ENCODE measurements around the gene GLIPR1L1.

The GLIPR1L1 gene

DNA sequence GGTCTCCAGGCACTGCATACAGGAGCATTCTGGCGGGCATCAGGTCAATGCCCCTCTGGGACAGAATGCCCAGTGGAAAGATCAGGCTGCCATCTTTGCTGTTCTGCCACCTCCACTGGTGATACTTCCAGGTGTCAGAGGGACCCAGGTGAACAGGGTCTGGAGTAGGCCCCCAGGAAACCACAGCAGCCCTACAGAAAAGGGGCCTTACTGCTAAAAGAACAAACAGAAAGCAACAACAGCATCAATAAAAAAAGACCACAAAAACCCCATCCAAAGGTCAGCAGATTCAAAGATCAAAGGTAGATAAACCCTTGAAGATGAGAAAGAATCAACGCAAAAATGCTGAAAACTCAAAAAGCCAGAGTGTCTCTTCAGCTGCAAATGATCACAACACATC lies 15.9 kb downstream of the GLIPR1L1 start:
- DNase-seq, result no peak

DNA sequence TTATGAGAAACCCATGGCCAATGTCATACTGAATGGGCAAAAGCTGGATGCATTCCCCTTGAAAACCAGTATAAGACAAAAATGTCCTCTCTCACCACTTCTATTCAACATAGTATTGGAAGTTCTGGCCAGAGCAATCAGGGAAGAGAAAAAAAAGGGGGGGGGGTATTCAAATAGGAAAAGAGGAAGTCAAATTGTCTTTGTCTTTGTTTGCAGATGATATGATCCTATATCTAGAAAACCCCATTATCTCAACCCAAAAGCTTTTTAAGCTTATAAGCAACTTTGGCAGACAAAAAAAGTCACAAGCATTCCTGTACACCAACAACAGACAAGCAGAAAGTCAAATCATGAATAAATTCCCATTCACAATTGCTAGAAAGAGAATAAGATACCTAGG lies 19.5 kb downstream of the GLIPR1L1 start:
- DNase-seq, result no peak

DNA sequence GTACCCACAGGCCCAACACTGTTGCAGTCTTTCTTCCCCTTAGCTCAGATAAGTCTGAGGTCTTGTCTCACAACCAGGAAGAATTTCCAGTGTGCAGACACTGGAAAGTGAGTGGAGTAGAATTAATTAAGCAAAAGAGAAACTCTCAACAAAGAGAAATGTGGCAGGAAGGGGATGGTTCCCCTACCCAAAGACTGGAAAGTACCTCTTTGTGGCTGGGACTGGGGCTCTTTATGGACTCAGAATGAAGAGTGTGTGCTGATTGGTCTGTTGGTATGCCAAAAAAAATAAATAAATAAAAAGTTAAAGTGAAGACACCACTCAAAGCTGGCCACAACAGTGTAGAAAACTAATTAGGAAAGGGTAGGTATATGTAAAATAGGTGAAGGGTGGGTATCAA lies 26.4 kb downstream of the GLIPR1L1 start:
- DNase-seq, result no peak

DNA sequence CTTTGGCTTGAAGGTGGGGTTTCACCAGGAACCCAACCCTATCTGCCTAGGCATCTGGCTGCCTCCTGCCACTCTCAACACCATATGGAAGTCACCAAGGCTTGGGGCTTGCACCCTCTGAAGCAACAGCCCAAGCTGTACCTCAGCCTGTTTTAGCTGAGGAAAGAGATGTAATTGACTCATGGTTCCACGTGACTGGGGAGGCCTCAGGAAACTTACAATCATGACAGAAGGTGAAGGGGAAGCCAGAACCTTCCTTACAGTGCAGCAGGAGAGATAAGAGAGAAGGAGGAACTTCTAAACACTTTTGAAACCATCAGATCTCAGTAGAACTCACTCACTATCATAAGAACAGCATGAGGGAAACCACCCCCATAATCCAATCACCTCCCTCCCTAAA lies 26.9 kb downstream of the GLIPR1L1 start:
- DNase-seq, result peak; percentile 68

DNA sequence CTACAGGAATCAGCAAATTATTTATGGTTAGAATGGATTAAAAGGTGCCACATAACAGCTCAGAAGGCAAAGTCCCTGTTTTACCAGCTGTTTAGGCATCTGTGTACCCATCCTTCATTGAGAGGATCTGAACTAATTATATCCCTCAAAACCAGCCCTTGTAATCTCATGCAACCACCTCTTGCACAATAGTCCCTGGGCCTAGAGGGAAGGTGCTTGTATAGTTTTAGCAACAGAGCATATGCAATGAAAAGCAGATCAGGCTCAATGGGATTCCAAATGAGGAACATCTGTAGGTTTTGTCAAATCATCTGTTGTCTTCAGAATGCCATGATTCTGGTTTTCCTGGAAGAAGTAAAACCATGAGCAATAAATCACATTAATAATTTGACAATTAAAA lies 30.4 kb downstream of the GLIPR1L1 start:
- peak; percentile 34 for DNase-seq

DNA sequence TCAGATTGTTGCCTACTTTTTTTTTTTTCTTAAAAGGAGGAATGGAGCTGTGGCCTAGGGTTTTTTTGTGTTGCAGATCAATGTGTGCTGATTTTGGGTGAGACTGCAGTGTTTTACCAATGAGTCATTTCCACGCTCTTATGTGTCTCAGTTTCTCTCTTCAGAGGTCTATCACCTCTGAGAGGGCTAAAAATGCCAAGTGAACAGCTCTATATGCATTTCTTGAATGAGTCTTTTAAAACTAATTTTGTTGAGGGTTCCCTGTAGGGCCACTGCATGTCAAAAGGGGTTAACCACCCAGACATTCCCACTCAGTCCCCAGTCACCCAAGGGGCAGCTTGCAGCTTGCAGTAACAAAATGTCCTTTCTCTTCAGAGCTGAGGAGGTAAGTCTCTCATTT lies 32.2 kb downstream of the GLIPR1L1 start:
- DNase-seq, result no peak

DNA sequence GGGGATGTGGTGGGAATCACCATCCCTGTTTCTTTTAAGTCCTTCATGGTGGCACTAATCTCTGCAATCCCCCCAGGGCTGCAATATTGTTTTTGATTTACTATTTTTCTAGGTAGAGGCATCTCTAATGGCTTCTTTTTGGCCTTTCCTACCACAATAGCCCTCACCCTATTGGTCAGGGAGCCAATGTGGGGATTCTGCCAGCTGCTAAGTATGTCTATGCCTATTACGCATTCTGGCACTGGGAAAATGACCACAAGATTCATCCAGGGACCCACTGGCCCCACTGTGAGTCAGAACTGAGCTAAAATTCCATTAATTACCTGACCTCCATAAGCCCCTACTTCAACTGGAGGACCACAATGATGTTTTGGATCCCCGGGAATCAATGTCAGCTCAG lies 40.5 kb downstream of the GLIPR1L1 start:
- DNase-seq, result no peak

DNA sequence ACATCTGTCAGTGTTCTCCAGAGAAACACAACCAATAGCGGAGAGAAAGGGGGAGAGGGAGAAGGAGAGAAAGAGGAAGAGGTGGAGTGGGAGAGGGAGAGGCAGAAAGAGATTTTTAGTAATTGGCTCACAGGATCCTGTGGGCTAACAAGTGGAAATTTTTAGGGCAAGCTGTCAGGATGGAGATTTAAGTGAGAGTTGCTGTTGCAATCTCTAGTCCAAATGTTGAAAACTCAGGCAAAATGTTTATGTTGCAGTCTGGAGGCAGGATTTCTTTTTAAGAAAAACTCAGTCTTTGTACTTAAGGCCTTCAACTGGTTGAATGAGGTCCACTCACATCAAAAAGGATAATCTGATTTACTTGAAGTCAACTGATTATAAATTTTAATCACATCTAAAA lies 43.9 kb downstream of the GLIPR1L1 start:
- DNase-seq, result no peak

DNA sequence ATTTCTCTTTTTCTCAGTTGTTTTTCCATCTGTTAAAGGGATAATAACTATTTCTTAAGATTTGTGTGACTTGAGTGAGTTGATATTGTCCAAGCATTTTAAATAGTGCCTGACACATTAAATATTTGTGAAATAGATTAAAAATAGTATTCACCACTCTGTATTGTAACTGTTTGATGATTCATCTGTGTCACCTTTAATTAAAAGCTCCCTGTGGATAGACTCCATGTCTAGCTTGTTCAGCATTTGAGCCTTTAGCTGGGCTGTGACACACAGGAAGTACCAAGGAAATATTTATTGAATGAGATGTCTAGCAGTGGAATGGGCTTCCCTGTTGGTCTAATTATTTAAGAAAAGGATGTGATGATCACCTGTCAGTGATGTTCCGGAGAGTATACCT lies 54.6 kb downstream of the GLIPR1L1 start:
- DNase-seq, result no peak

DNA sequence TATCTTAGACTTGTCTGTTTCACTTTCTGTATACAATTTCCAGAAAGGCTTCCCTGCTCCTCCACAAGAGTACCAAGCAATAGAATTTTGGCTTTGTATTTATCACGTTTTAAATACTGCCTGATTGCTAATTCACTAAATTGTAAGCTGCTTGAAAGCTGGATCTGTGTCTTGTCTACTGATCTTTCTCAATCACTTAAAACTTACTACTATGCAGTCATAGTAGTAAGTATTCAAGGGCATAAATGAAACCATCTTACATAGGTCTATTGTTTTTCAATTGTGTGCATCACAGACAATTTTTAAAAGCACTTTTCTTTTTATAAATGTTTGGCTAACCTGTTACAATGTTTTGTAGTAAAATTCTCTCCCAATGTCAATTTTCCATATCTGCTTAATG lies 55.2 kb downstream of the GLIPR1L1 start:
- no peak for DNase-seq

DNA sequence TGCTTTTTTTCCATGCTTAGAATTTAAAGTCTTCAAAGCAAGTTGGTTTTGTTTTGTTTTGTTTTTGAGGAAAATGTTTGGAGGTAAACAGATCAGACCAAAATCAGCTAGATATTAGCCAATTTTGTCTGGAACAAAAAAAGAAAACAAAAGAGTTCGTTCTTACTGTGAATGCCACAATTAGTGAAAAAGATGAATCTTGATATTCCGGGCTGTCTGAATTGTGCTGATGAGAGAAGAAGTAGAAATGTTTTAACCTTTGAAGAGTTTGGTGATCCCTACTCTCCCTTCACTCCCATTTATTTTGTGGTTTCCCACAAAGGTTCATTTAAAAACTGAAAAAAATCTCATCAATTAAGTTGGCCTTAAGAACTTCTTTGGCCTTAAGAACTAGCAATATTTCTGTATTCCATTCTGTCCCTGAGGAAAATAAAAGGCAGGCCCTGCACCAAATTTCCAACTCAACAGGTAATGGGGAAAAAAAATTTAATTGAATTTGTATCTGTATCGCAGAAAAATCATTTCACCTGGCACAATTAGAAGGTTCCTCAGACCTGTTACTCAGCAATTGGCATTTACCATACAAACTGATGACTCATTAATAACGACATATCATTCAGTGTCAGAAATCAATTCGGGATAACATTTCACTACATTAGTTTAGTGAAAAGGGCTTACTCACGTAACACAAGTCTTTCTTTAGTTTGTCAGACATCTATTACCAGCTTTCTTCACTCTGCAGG lies 55.9 kb downstream of the GLIPR1L1 start:
- DNase-seq, result no peak

DNA sequence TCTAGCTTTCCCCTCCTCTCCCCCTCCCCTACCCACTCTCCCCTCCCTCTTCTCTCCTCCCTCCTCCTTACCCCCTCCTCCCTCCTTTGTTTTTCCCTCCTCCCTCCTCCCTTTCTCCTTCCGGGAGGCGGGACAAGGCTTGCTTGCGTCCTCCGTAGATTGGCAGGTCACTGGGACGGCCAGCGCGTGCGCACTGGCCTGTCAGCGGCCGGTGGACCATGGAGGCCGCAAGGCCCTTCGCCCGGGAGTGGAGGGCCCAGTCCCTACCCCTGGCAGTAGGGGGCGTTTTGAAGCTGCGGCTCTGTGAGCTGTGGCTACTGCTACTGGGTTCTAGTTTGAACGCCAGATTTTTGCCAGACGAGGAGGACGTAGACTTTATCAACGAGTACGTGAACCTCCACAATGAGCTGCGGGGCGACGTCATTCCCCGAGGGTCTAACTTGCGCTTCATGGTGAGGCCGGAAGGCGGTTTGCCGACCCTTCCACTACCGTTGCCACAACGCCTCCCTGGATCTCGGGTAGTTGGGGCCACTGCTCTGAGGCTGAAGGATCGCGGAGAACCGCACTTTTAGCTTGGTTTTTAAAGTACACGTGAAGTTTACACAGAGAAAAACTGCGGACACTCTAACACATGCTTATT lies 56.5 kb downstream of the GLIPR1L1 start, which contains the start of gene GLIPR1L2:
Gene GLIPR1L2 (plus strand): TSS at position 191 of the 640 bp plus-strand sequence. CDS start 28 bp downstream, at position 219.
- DNase-seq, result peak; percentile 66

DNA sequence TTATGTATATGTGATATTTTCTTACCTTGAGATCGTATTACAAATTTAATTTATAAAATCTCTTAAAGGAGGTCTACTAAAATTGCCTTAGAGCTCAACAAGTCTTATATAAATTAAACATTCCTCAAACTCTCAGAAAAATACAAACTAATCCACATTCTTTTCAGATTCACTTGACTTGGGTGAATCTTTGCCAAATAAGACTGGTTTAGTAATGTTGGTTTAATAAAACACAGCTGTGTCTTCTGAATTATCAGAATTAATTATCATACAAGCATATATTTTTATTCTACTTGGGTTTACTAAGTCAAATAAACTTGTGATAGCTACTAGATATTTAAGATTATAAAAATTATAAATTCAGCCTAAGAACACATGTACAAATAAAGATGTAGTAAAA lies 69.8 kb downstream of the GLIPR1L1 start:
- no peak for DNase-seq

DNA sequence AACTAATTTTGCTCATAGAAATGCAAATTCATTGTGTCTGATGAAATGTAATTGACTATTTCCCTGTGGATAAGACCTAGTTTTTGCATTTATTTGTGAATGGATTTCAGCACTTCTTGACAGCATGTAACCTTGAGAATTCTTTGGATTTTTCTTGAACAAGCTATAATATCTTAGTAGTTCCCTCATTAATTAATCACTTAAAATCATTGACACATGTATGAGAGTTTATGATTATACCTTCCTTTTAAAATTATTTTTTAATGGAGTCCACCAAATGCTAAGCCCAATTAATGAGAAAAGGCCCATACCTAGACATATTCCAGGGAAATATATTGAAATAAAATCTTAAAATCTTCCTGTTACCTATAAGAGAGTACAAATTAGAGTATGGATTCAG lies 73.2 kb downstream of the GLIPR1L1 start:
- DNase-seq, result no peak

DNA sequence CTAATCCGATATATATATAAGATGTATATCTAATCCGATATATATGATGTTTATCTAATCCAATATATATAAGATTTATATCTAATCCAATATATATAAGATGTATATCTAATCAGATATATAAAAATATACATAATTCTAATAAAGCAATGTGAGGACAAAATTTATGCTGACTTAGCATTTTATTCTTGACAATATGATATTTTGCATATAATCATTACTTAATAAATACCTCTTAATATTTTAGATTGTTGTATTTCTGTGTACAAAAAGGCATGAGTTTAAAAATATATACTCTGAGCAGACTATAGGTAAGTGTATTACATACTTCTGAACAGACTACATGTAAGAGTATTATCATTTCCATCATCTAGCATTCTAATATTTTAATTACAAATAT lies 75.4 kb downstream of the GLIPR1L1 start:
- no peak for DNase-seq

DNA sequence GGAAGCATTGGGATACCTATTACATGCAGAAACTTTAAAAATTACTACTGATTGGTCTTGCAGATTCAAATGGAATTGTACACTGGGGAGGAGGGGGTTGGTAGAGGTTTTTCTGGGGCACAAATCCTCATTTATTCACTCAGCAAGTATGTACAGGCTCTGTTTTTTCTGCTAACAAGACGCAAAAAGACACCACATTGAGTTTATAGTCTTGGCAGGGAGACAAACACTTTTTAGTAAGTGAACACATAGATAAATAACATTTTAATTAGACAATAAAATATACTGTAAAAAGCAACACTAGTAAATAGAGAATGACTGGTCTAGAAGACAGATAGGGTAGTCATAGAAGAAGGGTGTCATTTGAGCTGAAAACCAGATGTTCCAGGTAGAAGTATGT lies 80.2 kb downstream of the GLIPR1L1 start:
- no peak for DNase-seq

DNA sequence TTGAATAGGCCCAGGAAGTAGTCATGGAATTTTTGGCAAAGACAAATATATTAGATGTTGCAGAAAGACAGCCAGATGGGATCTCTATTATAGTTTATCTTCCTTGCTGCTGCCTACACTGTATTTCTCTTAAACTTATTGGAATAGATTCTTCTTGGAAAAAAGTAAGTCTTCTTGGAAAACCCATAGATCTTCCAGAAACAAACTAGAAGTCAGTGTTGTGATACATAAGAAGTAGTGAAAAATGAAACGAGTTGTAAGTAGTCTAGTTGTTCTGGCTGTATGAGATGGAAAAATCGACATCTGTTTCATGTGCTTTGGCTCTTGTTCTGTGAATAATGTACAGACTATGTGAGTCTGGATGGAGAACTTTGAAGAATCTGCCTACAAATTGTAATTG lies 85.4 kb downstream of the GLIPR1L1 start:
- no peak for DNase-seq

Measured in GF-D8 (cell line).